GM21619 (cell line): ENCODE data around the gene UNK.
"Not testable (repeated sequence)": the region's sequence is repeated elsewhere in the genome, so short reads cannot be mapped to it uniquely, and the experiment has no call there.

Source experiments
- ATAC-seq: cut with Tn5 transposase; IDR thresholded peaks from one replicate; pipeline ENCODE4 v1.9.1; 2021; ENCODE audit not compliant: unreplicated experiment

Gene UNK

DNA sequence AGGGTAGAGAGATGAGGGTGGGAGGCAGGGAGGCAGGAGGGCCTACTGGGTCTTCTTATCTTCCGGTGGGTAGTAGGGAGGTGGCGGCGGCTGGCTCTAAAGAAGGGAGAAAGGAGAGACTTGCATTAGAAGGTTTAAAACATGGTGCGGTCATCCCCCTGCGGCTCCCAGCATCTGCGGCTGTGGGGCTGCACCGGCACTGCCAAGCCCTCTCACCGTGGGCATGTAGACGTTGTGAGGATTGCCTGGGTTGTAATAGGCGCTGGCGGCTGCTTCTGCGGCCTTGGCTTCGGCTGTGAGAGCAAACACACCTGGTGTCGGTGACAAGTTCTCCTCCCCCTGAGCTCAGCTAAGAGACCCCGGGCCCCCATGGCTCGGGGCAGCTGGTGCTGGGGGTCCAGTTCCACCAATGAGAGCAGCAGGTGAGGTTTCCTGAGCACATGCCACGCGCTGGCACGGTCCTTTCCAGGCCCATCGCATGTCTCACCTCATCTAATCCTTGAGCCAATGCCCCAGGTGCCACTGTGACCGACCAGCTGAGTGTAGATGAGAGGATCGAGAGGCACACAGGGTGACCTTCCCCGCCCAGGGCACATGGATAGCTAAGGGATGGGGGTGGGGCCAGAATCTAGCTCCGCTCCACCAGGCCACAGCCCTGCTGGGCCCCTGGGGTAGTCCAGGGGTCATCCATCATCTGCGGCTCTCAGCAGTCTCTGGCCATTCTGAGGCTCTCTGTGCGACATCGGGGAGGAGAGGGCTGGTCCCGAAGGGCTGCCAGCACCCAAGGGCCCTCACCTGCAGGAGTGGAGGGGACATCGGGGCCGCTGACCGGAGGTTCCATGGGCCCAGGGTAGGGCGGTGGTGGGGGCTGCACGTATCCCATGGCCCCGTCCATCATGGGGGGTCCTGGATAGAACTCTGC lies 62.3 kb downstream of the UNK start:
- ATAC-seq: no peak

DNA sequence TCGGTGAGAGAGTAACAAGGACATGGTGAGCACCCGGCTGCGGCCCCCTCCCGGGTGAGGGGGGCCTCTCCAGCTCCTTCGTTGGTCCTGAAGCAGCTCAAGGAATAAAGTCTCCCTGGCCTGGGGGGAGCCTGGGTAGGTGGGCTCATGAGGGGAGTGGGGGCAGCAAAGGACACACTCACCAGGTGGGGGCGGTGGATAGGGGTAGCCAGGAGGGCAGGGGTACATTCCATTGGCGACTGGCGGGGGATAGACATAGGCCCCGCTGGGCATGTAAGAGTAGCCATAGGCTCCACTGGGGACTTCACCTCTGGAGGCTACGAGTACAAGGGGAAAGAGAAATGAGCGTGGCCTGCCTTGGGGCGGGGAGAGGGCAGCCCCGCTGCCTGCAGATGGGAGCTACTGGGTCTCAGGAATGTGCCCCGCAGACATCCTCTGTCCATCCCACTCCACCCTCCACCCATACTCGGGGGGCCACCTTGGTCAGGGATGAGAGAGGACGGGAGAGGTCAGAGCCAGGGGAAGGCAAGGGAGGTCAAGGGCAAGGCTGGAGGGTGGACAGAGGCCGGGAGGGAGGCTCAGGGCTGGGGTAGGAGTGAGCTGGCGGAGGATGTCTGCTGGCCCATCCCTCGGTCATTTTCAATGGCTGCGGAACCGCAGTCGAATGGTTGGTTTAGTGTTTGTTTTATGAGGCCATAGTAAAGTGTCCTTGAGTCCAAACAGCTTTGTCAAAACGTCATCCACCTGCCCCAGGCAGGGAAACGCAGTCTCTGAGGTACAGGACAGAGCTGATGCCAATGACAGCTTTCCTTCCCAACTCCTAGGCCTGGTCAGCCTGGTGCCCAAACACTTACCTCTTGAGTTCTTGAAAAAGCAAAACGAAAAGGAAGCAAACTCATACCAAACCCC lies 63.3 kb downstream of the UNK start:
- no peak for ATAC-seq

DNA sequence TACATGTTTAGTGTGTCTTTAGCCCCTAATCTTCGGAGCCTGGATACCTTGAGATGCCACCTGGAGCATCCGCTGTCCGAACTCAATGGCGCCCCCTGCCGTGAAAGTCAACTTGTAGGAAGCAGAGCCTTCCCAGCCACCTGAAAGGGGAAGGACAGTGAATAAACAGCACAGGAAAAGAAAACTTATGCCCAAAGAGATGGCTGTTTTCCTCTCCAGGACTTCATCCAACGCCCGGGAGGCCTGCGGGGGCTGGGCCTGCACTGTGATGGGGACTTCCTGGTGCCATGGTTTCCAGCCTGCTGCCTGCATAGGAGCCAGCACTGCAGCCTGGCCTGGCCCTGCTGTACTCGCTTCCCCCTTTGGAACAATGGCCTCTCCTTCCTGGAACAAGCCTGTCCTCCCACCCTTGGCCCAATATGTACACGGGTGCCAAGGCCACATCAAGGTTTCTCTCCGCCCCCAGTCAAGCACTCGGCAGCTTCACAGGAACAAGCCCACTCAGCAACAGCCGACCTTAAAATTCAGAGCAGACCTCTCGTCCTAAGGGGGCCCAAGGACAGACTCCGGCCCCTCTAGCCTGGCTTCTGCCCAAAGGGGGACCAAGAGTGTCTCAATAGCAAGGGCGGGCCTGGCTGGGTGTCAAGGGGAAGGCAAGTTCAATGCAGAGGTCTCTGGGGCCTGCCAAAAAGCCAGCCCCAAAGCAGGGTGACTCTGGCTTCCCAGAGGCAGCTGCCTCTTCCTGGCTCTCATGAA lies 64.1 kb downstream of the UNK start:
- ATAC-seq: no peak

DNA sequence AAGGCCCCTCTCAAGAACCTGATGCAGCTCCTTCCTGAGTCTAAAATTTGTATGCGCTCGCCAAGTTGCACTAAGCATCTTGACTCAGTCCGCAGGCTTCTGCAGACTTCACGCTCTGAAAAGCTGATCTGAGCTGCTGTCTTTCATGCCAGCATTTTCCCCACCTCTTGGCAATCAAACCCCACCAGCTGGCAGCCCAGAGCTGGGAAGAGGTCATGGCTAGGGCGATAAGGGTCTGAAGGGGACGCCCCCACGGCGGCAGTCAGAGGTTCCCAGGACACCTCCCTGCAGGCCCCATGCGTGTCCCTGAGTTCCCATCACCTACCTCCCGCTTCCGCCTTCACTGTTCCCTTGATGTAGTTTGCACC lies 64.7 kb downstream of the UNK start:
- no peak for ATAC-seq

DNA sequence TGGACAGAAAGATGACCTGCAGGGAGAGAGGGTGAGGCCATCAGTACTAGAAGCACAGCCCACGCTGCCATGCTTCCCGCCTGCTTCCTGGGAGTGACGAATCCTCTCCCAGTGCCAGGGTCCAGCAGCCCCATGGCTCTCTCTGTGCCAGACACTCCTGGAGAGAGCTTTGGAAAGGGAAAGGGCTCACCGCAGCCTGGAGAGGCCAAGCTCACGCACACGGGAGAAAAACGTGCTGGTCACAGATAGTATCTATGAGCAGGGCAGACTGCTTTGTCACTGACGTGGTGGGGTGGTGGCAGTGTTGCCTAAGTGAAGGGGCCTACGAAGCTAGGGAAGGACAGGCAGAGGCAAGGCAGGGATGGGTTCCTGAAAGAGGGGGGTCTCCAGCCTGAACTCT lies 65.1 kb downstream of the UNK start:
- ATAC-seq: no peak

DNA sequence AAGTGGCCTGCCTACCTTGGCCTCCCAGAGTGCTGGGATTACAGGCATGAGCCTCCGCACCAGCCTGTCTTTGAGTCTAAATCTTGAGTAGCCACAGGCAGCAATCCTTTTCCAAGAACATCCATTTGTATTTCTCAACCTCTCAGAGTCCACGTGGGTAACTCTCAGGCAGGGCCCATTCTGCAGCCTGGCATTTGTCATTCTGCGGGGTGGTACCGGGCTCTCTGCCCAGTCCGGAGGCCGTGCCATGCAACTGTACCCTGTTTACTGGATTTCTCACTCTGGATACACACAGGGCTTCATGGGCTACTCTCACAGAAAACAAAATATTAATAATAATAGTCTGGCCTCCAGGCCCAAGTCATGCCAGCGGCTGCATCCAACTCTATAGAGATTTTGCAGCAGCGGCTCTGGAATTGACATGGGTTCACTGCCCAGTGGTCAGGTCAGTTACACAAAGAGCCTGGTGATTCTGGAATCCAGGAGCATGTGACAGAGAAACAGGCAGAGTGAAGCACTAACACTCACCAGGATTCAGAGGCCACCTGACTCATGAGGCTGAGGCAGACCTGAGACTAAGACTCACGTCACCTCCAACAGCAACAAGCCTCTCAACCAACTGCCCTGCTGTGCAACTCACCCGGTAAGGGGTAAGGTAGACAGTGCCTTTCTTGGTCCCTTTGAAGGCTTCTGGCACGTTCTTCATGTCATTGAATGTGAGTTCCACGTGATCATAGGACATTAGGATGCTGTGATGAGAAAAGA lies 66.5 kb downstream of the UNK start:
- no peak for ATAC-seq

DNA sequence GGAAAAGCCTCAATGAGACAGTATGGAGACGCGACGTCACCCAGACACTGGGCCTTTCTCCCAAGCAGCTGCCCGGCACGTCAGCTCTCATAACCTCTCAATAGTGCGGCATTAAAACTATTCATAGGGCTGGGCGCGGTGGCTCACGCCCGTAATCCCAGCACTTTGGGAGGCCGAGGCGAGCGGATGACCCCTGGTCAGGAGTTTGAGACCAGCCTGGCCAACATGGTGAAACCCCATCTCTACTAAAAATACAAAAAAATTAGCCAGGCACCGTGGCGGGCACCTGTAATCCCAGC lies 67.0 kb downstream of the UNK start:
- not testable (repeated sequence) for ATAC-seq

DNA sequence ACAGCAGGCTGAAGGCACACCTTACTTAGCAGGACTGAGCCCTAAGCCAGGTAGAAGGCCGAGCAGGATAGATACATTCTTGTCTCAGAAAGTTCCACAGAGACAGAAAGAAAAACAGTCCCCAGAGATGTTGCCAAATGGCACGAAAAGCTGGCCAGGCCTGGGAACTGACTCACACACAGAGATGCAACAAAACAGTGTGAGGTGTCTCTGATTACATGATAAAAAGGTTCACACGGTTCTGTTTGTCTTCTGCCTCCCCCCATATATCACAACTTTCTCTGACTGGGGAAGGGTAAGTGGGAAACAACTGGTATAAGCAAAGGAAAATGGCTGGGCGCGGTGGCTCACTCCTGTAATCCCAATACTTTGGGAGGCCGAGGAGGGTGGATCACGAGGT lies 68.8 kb downstream of the UNK start:
- no peak for ATAC-seq

DNA sequence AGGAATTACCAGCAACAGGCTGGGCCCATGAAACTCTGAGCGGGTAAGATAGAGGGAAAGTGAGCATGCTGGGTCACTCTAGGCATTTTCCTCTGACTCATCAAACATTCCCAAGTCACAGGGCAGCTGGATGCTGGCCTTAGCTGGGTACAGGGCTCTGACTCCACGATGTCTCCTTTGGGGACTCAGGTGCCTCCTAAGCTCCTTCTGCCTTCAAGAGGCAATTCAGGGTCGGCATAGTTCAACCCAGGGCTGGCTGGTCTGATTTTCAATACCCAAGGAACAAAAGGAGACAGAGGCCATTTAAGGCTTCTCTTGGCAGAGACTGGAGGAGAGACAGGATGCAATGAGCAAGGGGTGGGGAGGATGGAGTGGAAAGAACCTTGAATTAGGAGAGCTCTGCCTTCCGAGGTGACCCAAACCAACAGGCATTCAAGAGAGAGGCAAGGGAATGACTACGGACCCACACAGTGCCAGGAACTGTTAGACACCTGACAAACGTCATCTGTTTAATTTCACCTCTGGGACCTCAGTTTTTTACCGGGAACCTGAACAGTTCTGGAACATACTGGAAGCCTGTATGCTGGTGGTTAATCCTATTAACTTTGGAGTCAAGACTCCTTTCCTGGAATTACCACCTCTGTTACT lies 69.6 kb downstream of the UNK start:
- no peak for ATAC-seq

DNA sequence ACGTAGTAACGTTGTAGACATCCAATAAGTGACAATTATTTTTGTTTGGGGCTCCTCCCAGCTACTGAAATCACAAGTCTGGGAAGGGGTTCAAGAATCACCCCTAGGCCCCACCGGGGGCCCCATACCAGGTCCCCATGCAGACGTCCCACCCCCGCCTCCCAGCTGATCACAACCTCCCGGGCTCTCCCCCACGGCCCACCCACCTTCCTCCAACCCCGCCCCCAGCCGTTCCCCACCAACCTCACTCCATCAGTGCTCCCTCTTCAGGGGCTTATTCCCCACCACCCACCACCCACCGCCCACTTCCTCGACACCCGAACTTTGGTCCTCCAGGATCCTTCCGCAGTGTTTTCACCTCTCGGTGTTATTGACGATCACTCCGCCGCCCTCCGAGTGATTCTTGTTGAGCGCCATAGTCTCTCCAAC lies 70.3 kb downstream of the UNK start:
- no peak for ATAC-seq

DNA sequence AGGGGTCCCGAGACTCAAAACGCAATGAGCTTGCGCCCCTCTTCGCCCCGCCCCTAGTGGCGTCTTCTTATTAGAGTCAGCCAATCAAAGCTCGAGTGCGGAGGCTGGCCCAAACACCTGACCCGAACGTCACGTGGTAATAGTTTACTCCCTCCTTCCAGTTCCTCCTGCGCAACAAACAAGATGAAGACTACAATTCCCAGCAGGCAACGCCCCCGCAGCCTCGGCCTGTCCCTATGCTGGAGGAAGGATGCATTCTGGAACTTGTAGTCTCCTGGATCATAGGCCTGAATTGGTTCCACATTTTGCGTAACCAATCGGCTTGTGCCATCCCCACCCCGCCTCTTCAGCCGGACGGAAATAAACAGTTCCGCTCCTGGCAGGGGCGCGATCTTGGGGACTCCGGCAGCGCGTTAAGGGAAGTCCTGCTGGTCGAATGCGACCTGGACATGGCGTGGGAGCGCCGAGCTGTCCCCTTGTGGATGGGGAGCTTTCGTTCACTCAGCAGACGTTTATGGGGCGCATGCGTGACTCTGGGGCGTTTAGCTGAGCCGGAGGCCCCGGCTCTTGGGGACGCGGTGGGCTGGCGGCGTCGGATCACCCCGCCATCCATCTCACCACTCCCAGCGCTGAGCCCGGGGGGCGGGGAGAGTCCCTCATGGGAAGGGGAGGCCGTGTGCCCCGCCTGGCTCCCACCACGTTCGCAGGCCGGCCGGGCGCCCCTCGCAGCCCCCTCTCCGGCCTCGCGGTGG lies 70.9 kb downstream of the UNK start, which contains the start of gene WBP2:
Gene WBP2, minus strand, starts transcription at position 26 of the 752 bp plus-strand sequence. CDS start 38 bp downstream, outside the sequence.
- ATAC-seq: peak; percentile 76

DNA sequence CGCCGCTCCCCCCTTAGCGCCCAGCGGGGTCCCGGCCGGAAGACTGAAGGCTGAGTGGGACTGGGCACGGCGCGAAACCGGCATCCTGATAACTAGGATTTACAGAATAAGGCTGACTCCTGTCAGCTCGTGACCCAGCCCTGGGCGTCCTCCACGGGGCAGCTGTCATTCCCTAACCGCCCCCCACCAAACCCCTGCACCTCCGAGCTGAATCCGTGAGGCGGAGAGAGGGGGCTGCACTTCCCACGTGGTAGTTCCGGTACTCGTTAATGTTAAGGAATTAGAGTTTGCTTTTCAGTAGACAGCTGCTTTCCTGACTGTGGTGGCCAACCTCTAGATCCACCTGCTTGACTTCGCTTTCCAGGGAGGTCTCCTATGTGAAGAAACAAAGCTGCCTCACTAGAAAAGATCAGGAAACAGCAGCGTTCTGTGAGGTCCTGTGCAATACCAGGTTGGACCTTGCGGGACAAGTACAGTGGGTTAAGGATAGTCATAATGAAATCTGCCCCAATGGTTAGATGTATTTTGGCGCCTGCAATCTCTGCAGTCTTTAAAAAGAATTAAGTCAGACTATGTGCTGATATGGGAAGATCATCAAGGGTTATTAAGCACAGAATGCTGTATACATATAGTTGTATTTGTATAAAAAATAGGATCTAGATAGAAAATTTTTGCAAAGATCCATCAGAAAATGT lies 71.6 kb downstream of the UNK start:
- no peak for ATAC-seq

DNA sequence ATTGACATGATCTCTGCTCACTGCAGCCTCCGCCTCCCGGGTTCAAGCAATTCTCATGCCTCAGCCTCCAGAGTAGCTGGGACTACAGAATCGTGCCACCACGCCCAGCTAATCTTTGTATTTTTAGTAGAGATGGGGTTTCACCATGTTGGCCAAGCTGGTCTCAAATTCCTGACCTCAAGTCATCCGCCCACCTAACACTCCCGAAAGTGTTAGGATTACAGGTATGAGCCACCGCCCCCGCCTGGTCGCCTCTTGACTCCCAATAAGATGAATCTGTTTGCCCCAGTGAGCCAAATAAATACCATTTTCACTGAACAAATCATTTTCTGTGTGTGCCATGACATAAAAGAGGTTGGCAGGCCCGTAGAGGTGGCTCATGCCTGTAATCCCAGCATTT lies 74.8 kb downstream of the UNK start:
- ATAC-seq: not testable (repeated sequence)

DNA sequence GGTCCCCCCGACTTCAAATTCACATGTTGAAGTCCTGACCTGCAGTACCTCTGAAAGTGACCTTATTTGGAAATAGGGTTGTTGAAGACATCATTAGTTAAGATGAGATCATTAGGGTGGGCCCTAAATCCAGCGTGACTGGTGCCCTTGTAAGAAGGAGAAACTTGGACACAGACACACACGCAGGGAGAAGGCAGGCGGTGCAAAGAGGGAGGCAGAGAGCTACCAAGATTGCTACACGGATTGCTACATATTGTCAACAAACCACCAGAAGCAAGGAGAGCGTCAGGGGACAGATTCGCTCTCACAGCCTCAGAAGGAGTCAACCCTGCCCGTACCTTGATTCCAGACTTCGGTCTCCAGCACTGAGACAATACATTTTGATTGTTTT lies 77.3 kb downstream of the UNK start:
- ATAC-seq: no peak

DNA sequence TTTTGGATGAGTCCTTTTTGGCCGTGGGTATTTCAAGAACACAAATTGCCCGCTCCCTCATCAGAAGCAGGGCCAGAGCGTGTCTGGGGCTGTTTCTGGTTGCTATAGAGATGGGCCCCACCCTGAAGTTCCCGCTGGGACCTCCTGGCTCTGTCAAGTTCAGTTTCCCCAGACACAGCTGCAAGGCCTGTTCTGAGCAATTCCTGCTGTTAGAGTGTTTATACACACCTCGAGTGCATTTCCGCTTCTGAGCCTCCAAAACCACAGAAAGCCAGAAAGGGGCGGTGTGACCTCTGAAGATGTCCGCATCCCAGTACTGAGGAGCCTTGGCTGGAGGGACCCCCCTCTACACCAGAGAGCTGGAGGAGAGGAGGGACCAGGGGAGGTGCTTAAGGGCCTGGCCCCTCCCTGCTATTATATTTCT lies 79.9 kb downstream of the UNK start:
- ATAC-seq: peak; percentile 85

DNA sequence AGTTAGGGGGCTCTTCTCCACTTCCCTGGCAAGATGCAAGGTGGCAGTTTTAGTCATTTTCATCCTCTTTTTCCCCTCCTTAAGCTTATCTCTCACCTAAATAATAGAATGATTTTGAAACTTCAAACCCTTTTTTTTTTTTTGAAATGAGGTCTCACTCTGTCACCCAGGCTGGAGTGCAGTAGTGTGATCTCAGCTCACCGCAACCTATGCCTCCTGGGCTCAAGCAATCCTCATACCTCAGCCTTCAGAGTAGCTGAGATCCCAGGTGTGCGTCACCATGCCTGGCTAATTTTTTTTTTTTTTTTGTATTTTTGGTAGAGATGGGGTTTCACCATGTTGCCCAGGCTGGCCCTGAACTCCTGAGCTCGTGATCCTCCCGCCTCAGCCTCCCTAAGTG lies 80.3 kb downstream of the UNK start:
- ATAC-seq: peak; percentile 19

DNA sequence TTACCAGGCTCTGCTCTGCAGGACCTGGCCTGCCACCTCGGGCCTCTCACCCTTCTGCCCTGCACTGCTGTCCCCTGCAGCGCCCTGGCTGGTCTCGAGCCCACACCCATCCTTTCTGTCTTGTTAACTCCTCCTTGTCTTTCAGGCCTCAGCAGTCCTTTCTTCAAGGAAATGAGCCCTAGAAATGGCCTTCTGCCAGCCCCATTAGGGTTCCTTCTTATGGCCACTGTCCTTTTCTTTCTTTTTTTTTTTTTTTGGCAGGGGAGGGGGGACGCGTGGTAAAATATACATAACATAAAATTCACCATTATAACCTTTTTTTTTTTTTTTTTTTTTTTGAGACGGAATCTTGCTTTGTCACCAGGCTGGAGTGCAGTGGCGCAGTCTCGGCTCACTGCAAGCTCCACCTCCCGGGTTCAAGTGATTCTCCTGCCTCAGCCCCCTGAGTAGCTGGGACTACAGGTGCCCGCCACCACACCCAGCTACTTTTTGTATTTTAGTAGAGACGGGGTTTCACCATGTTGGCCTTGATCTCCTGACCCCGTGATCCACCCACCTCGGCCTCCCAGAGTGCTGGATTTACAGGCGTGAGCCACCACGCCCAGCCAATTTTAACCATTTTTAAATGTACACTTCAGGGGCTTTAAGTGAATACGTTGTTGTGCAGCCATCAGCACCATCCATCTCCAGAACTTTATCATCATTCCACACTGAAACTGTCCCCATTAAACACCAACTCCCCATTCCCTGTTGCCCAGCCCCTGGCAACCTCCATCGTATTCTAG lies 81.0 kb downstream of the UNK start:
- ATAC-seq: not testable (repeated sequence)

DNA sequence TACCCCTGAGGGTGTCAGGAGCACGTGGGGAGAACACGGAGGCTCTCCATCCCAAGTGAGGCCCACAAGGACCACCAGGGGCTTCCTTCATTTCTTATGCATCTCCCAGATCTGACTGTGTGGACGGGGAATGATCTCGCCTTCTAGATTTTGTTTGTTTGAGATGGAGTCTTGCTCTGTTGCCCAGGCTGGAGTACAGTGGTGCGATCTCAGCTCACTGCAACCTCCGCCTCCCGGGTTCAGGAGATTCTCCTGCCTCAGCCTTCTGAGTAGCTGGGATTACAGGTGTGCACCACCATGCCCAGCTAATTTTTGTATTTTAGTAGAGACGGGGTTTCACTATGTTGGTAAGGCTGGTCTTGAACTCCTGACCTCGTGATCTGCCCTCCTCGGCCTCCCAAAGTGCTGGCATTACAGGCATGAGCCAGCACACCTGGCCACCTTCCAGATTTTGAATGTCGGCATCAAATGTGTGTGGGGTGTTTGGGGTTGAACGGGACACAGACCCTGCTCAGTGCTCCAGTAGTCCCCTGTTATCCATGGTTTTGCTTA lies 84.2 kb downstream of the UNK start:
- ATAC-seq: not testable (repeated sequence)
